A549 (cell line): Measurements from ENCODE around the gene GJA4. TPM values are rescaled to one million over a fixed set of nuclear protein-coding genes. Genes with fewer than 3 reads are reported as not detected.
A peak's percentile ranks its signal among the peaks of the same experiment; 100 is the strongest.

Source experiments
- ATAC-seq, 2 experiments: fragments of 200-7000 bp in 1 of 2; fragments of >200 bp in 1 of 2; cut with Nextera tagmentation in 1 of 2; cut with Tn5 transposase in 1 of 2; 3 replicates each; pipeline versions ENCODE4 v1.8.0 to v1.9.1; 2018 to 2020; ENCODE audit warnings: mild to moderate bottlenecking in 1 of 2, moderate library complexity in 1 of 2
- CTCF ChIA-PET: fragments of 300-600 bp; sonication (Branson Sonifier 250); formaldehyde crosslinking; extraction: SDS; loops from one replicate; lab custom pipeline; 2021; ENCODE audit warnings: antibody characterized with exemption, inconsistent platforms; lab: Yijun Ruan, JAX
- POLR2A ChIA-PET: fragments of 350-600 bp; formaldehyde crosslinking; extraction: SDS; loops from one replicate; lab custom pipeline; 2021; ENCODE audit warnings: antibody characterized with exemption, inconsistent platforms; lab: Yijun Ruan, JAX
- DNase-seq, 2 experiments: peaks; one replicate each; pipeline versions ENCODE4 v3.0.0 to v3.0.0-alpha.2; 2011 to 2016; ENCODE audit warnings: low read depth in 1 of 2, low spot score in 1 of 2
- FAIRE-seq: peaks from 2 replicates; lab custom pipeline; 2011; peaks lifted over from hg19 to GRCh38; lab: Jason Lieb, UNC
- H3K27ac ChIP-seq, 2 experiments: fragments of >200 bp; sonication (Bioruptor Twin); formaldehyde crosslinking; 3 replicates each; pipeline ENCODE4 v1.5.1; 2016 to 2017
- H3K4me1 ChIP-seq: fragments of >200 bp; sonication (Bioruptor Twin); formaldehyde crosslinking; 3 replicates; pipeline ENCODE4 v1.6.1; 2016
- H3K4me2 ChIP-seq: fragments of >200 bp; sonication (Bioruptor Twin); formaldehyde crosslinking; 3 replicates; pipeline ENCODE4 v1.6.1; 2016
- H3K4me3 ChIP-seq: fragments of >200 bp; sonication (Bioruptor Twin); formaldehyde crosslinking; 3 replicates; pipeline ENCODE4 v1.5.1; 2016
- H3K9me3 ChIP-seq: fragments of >200 bp; sonication (Bioruptor Twin); formaldehyde crosslinking; 3 replicates; pipeline ENCODE4 v1.6.1; 2016
- CHD2 ChIP-seq: fragments of 150-350 bp; IDR thresholded peaks from 2 replicates; pipeline ENCODE4 v1.6.1; 2014; ENCODE audit warnings: low read length; ENCODE audit not compliant: partially characterized antibody
- CHD4 ChIP-seq: fragments of 200-600 bp; sonication (generic); IDR thresholded peaks from 2 replicates; pipeline ENCODE4 v1.6.1; 2016; ENCODE audit warnings: antibody characterized with exemption, mild to moderate bottlenecking, borderline replicate concordance
- EHF ChIP-seq: fragments of 250-450 bp; sonication (Bioruptor Pico); IDR thresholded peaks from 2 replicates; pipeline ENCODE4 v1.5.0; 2020; ENCODE audit warnings: mild to moderate bottlenecking
- HDAC2 ChIP-seq: fragments of 200-600 bp; sonication (generic); IDR thresholded peaks from 2 replicates; pipeline ENCODE4 v1.6.1; 2016
- HOXA7 ChIP-seq: fragments of 250-450 bp; sonication (Bioruptor Pico); IDR thresholded peaks from 2 replicates; pipeline ENCODE4 v1.5.0; 2020; ENCODE audit warnings: mild to moderate bottlenecking, moderate library complexity
- HOXB13 ChIP-seq: fragments of 250-450 bp; sonication (Bioruptor Pico); IDR thresholded peaks from 2 replicates; pipeline ENCODE4 v1.5.0; 2020; ENCODE audit warnings: low read depth, mild to moderate bottlenecking, moderate library complexity
- HOXB5 ChIP-seq: fragments of 250-450 bp; sonication (Bioruptor Pico); IDR thresholded peaks from 2 replicates; pipeline ENCODE4 v1.5.0; 2020; ENCODE audit warnings: mild to moderate bottlenecking, moderate library complexity
- JUNB ChIP-seq: fragments of >200 bp; sonication (Bioruptor Twin); formaldehyde crosslinking; IDR thresholded peaks from 2 replicates; pipeline ENCODE4 v1.6.1; 2016
- MAFK ChIP-seq: fragments of 450-650 bp; IDR thresholded peaks from 2 replicates; pipeline ENCODE4 v1.6.1; 2014; ENCODE audit not compliant: partially characterized antibody
- MAZ ChIP-seq: fragments of 150-350 bp; IDR thresholded peaks from 2 replicates; pipeline ENCODE4 v1.6.1; 2014; ENCODE audit warnings: antibody characterized with exemption, low read depth, low read length, borderline replicate concordance
- MYC ChIP-seq: IDR thresholded peaks from 2 replicates; pipeline ENCODE4 v1.6.1; 2012; ENCODE audit warnings: mild to moderate bottlenecking, inconsistent platforms, low read length, improper control_type of control experiment, borderline replicate concordance
- POLR2AphosphoS2 ChIP-seq: conservative IDR thresholded peaks from 2 replicates; pipeline ENCODE4 v1.6.1; 2012; ENCODE audit warnings: low read length, improper control_type of control experiment, inconsistent platforms
- RAD21 ChIP-seq, 2 experiments: fragments of >200 bp in 1 of 2; sonication (Bioruptor Twin) in 1 of 2; formaldehyde crosslinking in 1 of 2; IDR thresholded peaks in 1 of 2; conservative IDR thresholded peaks in 1 of 2; 2 replicates in 1 of 2; 3 replicates in 1 of 2; pipeline ENCODE4 v1.6.1; 2012 to 2018; ENCODE audit warnings: inconsistent platforms in 1 of 2
- REST ChIP-seq: fragments of 200-600 bp; sonication (generic); IDR thresholded peaks from 2 replicates; pipeline ENCODE4 v1.6.1; 2016; ENCODE audit warnings: antibody characterized with exemption, mild to moderate bottlenecking, moderate library complexity
- SMC3 ChIP-seq: fragments of >200 bp; sonication (Bioruptor Twin); formaldehyde crosslinking; IDR thresholded peaks from 3 replicates; pipeline ENCODE4 v1.6.1; 2018; ENCODE audit warnings: inconsistent platforms
- SREBF2 ChIP-seq: fragments of 450-650 bp; IDR thresholded peaks from 2 replicates; pipeline ENCODE4 v1.6.1; 2014; ENCODE audit warnings: mild to moderate bottlenecking, moderate library complexity
- ZFP36 ChIP-seq: fragments of 450-650 bp; IDR thresholded peaks from 2 replicates; pipeline ENCODE4 v1.6.1; 2014; ENCODE audit warnings: borderline replicate concordance; ENCODE audit not compliant: partially characterized antibody
- WGBS: methylation state at CpG from one replicate; pipeline ENCODE4 v1.1.6; 2017; ENCODE audit errors: missing lambda C conversion rate; 5-methylcytosine and 5-hydroxymethylcytosine counted together
- polyA plus RNA-seq, 4 experiments: library from polyadenylated mRNA; depleted of rRNA in 3 of 4; stranded (reverse); fragments of >200 nt; fragmentation: RNase III in 1 of 4; extraction: RNeasy Plus Mini Kit Qiagen cat#74134 plus additional on column Dnase treatment in 1 of 4; gene quantifications; 2 replicates in 3 of 4; 3 replicates in 1 of 4; pipeline ENCODE4 v1.2.3, GENCODE V29; 2011 to 2017
- TF ChIP-seq, protein P1 (sequence below): fragments of 250-450 bp; sonication (Bioruptor Pico); IDR thresholded peaks from 2 replicates; pipeline ENCODE4 v1.5.0; 2021; ENCODE audit warnings: mild to moderate bottlenecking, moderate library complexity, borderline replicate concordance
- TF ChIP-seq, protein P2 (sequence below): IDR thresholded peaks from 2 replicates; pipeline ENCODE4 v1.6.1; 2012
- TF ChIP-seq, protein P3 (sequence below): fragments of >200 bp; sonication (Bioruptor Twin); formaldehyde crosslinking; IDR thresholded peaks from 3 replicates; pipeline ENCODE4 v1.5.1; 2016
- TF ChIP-seq, protein P4 (sequence below): fragments of 450-650 bp; IDR thresholded peaks from 2 replicates; pipeline ENCODE4 v1.6.1; 2014; ENCODE audit warnings: antibody characterized with exemption

The GJA4 gene
- polyA plus RNA-seq, 2 of the 4 experiments (the other 2 are of a cell fraction), result not detected

GRCh38 chr1:34787461-34788420 is 5.1 kb upstream of the GJA4 start:
- ATAC-seq (peak in 1 of 2 experiments; percentile 18; a peak in 2 of 6 replicates), DNase-seq (no peak), FAIRE-seq (no peak)
- no peak overlapping the region for H3K27ac ChIP-seq
- ChIA-PET POLR2A (no interaction called here), CTCF (interaction anchor here (0.5 to 3.8 kb wide), 10 partner anchors 8 to 185 kb away, joined by 3 to 34 read pairs (median 3); partner anchors contain the start of gene SMIM12)
- H3K4me3 ChIP-seq, result no peak overlapping the region
- H3K4me1 ChIP-seq, result peaks cover 6% of the 10 kb centered on the region; the same call in 1 of the 3 replicates
- 0 out of 5 replicates have a peak, but pooled peaks of 1 of the 2 experiments have one; percentile 14 for TF ChIP-seq RAD21 (conservative IDR thresholded peaks at IDR 0.05 in 1 of 2, IDR thresholded peaks at IDR 0.05 in 1 of 2)
- TF ChIP-seq HOXB13 (CRISPR knock-in tag), result no peak
- H3K4me2 ChIP-seq, result no peak overlapping the region
- no peaks in the 10 kb centered on the region for H3K9me3 ChIP-seq
- 40% methylated on average over 8 of the region's 9 CpGs for WGBS

DNA sequence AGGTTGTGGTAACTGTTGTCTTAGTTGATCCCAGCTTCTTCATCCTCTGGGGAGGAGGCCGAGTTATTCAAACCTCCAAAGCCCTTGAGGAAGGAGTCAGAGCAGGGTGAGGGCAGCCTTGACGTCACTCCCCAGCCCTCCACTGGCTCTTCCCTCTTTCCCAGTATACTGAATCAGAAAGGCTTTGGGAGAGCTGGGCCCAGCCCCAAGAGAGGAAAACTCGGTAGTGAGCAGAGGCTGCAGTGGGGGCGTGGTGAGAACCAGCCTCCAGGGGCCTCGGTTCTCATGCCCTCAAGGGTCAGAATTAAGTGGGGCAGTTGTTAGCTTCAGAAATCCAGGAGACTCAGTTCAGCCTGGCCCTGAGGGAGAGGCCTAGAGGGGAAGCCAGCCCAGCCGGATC is 1.8 kb upstream of the GJA4 start:
- WGBS, result 63% methylated on average over 4 of the region's 6 CpGs
- FAIRE-seq, result no peak

DNA sequence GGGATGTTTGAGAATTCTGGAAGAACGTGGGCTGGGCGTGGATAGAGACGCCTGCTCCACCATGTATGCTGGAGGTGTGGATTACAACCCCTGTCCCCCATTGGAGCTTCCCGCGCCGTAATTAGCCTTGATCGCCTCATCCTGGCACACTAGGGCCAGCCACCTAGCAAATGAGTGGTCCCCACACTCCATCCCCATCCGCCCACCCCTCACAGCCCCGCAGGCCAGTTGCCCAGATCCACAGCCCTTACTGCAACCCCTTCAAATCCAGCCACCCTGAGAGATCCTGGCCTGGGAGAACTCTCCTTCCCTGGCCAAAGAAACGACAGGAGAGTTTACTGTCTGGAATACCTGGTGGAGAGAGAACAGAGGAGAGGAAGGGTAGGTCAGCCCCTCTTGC is 375 bp upstream of the GJA4 start:
- Histone ChIP-seq H3K4me1 (no peaks in the 10 kb centered on the region), H3K27ac (no peak overlapping the region)
- no peak for FAIRE-seq
- POLR2A ChIA-PET, result no interaction called here
- 77% methylated on average over 9 of the region's 10 CpGs for WGBS
- TF ChIP-seq MAFK (no peak), ZFP36 (no peak), SMC3 (no peak), HDAC2 (no peak), MAZ (no peak), REST (no peak), RAD21 (conservative IDR thresholded peaks at IDR 0.05 in 1 of 2, IDR thresholded peaks at IDR 0.05 in 1 of 2) (no peak)
- TF ChIP-seq, protein P1, sequence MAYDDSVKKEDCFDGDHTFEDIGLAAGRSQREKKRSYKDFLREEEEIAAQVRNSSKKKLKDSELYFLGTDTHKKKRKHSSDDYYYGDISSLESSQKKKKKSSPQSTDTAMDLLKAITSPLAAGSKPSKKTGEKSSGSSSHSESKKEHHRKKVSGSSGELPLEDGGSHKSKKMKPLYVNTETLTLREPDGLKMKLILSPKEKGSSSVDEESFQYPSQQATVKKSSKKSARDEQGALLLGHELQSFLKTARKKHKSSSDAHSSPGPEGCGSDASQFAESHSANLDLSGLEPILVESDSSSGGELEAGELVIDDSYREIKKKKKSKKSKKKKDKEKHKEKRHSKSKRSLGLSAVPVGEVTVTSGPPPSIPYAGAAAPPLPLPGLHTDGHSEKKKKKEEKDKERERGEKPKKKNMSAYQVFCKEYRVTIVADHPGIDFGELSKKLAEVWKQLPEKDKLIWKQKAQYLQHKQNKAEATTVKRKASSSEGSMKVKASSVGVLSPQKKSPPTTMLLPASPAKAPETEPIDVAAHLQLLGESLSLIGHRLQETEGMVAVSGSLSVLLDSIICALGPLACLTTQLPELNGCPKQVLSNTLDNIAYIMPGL (CRISPR knock-in tag), result no peak
- TF ChIP-seq, all 56 proteins: peak for 0
- ATAC-seq, result no peak
- no peak for DNase-seq
- Histone ChIP-seq H3K4me3 (no peak overlapping the region), H3K9me3 (no peaks in the 10 kb centered on the region), H3K4me2 (no peak overlapping the region)
- CTCF ChIA-PET, result interaction anchor here (1.8 kb wide), 1 partner anchor 74 kb away, joined by 4 read pairs; no protein-coding TSS in a partner anchor

More for the DNA sequence above, 1.8 kb upstream of the GJA4 start:
- H3K4me3 ChIP-seq, result no peak overlapping the region
- POLR2A ChIA-PET, result no interaction called here
- H3K4me2 ChIP-seq, result no peak overlapping the region
- TF ChIP-seq POLR2AphosphoS2, result no peak
- TF ChIP-seq, protein P2, sequence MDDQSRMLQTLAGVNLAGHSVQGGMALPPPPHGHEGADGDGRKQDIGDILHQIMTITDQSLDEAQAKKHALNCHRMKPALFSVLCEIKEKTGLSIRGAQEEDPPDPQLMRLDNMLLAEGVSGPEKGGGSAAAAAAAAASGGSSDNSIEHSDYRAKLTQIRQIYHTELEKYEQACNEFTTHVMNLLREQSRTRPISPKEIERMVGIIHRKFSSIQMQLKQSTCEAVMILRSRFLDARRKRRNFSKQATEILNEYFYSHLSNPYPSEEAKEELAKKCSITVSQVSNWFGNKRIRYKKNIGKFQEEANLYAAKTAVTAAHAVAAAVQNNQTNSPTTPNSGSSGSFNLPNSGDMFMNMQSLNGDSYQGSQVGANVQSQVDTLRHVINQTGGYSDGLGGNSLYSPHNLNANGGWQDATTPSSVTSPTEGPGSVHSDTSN, result no peak
- no peak for TF ChIP-seq MYC
- no peak for TF ChIP-seq CHD4
- TF ChIP-seq, protein P3, sequence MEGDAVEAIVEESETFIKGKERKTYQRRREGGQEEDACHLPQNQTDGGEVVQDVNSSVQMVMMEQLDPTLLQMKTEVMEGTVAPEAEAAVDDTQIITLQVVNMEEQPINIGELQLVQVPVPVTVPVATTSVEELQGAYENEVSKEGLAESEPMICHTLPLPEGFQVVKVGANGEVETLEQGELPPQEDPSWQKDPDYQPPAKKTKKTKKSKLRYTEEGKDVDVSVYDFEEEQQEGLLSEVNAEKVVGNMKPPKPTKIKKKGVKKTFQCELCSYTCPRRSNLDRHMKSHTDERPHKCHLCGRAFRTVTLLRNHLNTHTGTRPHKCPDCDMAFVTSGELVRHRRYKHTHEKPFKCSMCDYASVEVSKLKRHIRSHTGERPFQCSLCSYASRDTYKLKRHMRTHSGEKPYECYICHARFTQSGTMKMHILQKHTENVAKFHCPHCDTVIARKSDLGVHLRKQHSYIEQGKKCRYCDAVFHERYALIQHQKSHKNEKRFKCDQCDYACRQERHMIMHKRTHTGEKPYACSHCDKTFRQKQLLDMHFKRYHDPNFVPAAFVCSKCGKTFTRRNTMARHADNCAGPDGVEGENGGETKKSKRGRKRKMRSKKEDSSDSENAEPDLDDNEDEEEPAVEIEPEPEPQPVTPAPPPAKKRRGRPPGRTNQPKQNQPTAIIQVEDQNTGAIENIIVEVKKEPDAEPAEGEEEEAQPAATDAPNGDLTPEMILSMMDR, result no peak
- TF ChIP-seq EHF (CRISPR knock-in tag), result no peak
- no peak for TF ChIP-seq HOXA7
- TF ChIP-seq HOXB5, result no peak
- TF ChIP-seq, protein P4, sequence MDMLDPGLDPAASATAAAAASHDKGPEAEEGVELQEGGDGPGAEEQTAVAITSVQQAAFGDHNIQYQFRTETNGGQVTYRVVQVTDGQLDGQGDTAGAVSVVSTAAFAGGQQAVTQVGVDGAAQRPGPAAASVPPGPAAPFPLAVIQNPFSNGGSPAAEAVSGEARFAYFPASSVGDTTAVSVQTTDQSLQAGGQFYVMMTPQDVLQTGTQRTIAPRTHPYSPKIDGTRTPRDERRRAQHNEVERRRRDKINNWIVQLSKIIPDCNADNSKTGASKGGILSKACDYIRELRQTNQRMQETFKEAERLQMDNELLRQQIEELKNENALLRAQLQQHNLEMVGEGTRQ, result no peak
- TF ChIP-seq SREBF2, result no peak
- TF ChIP-seq RAD21 (conservative IDR thresholded peaks at IDR 0.05 in 1 of 2, IDR thresholded peaks at IDR 0.05 in 1 of 2), result no peak
- TF ChIP-seq CHD2, result no peak
- TF ChIP-seq JUNB, result no peak
- TF ChIP-seq, all 56 proteins: peak for 0
- CTCF ChIA-PET, result interaction anchor here (0.6 to 1.8 kb wide), 4 partner anchors 62 to 178 kb away, joined by 3 to 5 read pairs (median 4); no protein-coding TSS in a partner anchor
- Histone ChIP-seq H3K27ac (no peak overlapping the region), H3K9me3 (no peaks in the 10 kb centered on the region), H3K4me1 (no peaks in the 10 kb centered on the region)
- ATAC-seq, result no peak
- no peak for DNase-seq
